HEK293 (cell line): Measurements from ENCODE around the gene TMEM176A.

Experiments used
- CTCF ChIA-PET: fragments of 350-600 bp; formaldehyde crosslinking; extraction: SDS; loops from one replicate; lab custom pipeline; 2021; ENCODE audit warnings: antibody characterized with exemption; lab: Yijun Ruan, JAX
- POLR2A ChIA-PET: fragments of 300-600 bp; formaldehyde crosslinking; extraction: SDS; loops from one replicate; lab custom pipeline; 2020; ENCODE audit warnings: antibody characterized with exemption, inconsistent platforms; lab: Yijun Ruan, JAX
- H3K27ac ChIP-seq: fragments of 200-500 bp; sonication (Bioruptor generic); 2 replicates; pipeline ENCODE4 v1.5.1; 2014; ENCODE audit warnings: low read depth, low read length, control low read depth, inconsistent platforms; ENCODE audit errors: extremely low read depth
- H3K36me3 ChIP-seq, 2 experiments: fragments of 200-500 bp in 1 of 2; sonication (Bioruptor generic) in 1 of 2; 1 replicate in 1 of 2; 2 replicates in 1 of 2; pipeline ENCODE4 v1.5.1; 2014 to 2017; ENCODE audit warnings: inconsistent platforms in 2 of 2, low read length in 2 of 2; ENCODE audit not compliant: control insufficient read depth in 2 of 2, insufficient read depth in 1 of 2
- H3K4me1 ChIP-seq: fragments of 200-500 bp; sonication (Bioruptor generic); 2 replicates; pipeline ENCODE4 v1.5.1; 2014; ENCODE audit warnings: mild to moderate bottlenecking, low read length, inconsistent platforms; ENCODE audit not compliant: control insufficient read depth, insufficient read depth
- H3K4me3 ChIP-seq: 2 replicates; pipeline ENCODE4 v1.5.1; 2011; ENCODE audit warnings: low read depth, mild to moderate bottlenecking, control low read depth, low read length, moderate library complexity
- H3K9me3 ChIP-seq: fragments of 200-500 bp; sonication (Bioruptor generic); 2 replicates; pipeline ENCODE4 v1.5.1; 2014; ENCODE audit warnings: low read depth, low read length, inconsistent platforms; ENCODE audit not compliant: control insufficient read depth, insufficient read depth
- EGR2 ChIP-seq: fragments of 450-650 bp; formaldehyde crosslinking; IDR thresholded peaks from 2 replicates; pipeline ENCODE4 v1.5.1; 2016; ENCODE audit warnings: low read depth, missing biosample characterization, missing genetic modification characterization
- GLI4 ChIP-seq: fragments of 450-650 bp; formaldehyde crosslinking; IDR thresholded peaks from 2 replicates; pipeline ENCODE4 v1.5.1; 2016; ENCODE audit warnings: missing biosample characterization, missing genetic modification characterization
- KLF8 ChIP-seq: fragments of 450-650 bp; formaldehyde crosslinking; IDR thresholded peaks from 2 replicates; pipeline ENCODE4 v1.5.1; 2016; ENCODE audit warnings: missing biosample characterization, missing genetic modification characterization
- ZFP37 ChIP-seq: fragments of 450-650 bp; formaldehyde crosslinking; IDR thresholded peaks from 2 replicates; pipeline ENCODE4 v1.5.1; 2016; ENCODE audit warnings: missing biosample characterization, missing genetic modification characterization
- ZNF140 ChIP-seq: fragments of 450-650 bp; formaldehyde crosslinking; IDR thresholded peaks from 2 replicates; pipeline ENCODE4 v1.5.1; 2016; ENCODE audit warnings: missing biosample characterization, missing genetic modification characterization
- ZNF221 ChIP-seq: fragments of 450-650 bp; formaldehyde crosslinking; IDR thresholded peaks from 2 replicates; pipeline ENCODE4 v1.5.1; 2017; ENCODE audit warnings: missing biosample characterization, missing genetic modification characterization, borderline replicate concordance
- ZNF473 ChIP-seq: fragments of 450-650 bp; formaldehyde crosslinking; IDR thresholded peaks from 2 replicates; pipeline ENCODE4 v1.5.1; 2017; ENCODE audit warnings: missing biosample characterization, missing genetic modification characterization
- ZNF596 ChIP-seq: fragments of 450-650 bp; IDR thresholded peaks from 2 replicates; pipeline ENCODE4 v1.5.0; 2018; ENCODE audit warnings: missing biosample characterization, mild to moderate bottlenecking, missing genetic modification characterization, moderate library complexity
- ZNF654 ChIP-seq: fragments of 450-650 bp; formaldehyde crosslinking; IDR thresholded peaks from 2 replicates; pipeline ENCODE4 v1.5.1; 2016; ENCODE audit warnings: low read depth, missing biosample characterization, missing genetic modification characterization
- ZNF677 ChIP-seq: fragments of 450-650 bp; IDR thresholded peaks from 2 replicates; pipeline ENCODE4 v1.5.0; 2018; ENCODE audit warnings: missing biosample characterization, mild to moderate bottlenecking, missing genetic modification characterization, moderate library complexity
- ZNF701 ChIP-seq: fragments of 450-650 bp; formaldehyde crosslinking; IDR thresholded peaks from 2 replicates; pipeline ENCODE4 v1.5.1; 2016; ENCODE audit warnings: missing biosample characterization, missing genetic modification characterization
- ZNF776 ChIP-seq: fragments of 450-650 bp; formaldehyde crosslinking; IDR thresholded peaks from 2 replicates; pipeline ENCODE4 v1.5.0; 2017; ENCODE audit warnings: missing biosample characterization, missing genetic modification characterization, borderline replicate concordance
- ZSCAN5A ChIP-seq: fragments of 450-650 bp; formaldehyde crosslinking; IDR thresholded peaks from 2 replicates; pipeline ENCODE4 v1.5.1; 2016; ENCODE audit warnings: missing biosample characterization, missing genetic modification characterization
- TF ChIP-seq, protein P1 (sequence below): fragments of 450-650 bp; formaldehyde crosslinking; IDR thresholded peaks from 2 replicates; pipeline ENCODE4 v1.5.1; 2016; ENCODE audit warnings: missing biosample characterization, missing genetic modification characterization
- TF ChIP-seq, protein P2 (sequence below): fragments of 450-650 bp; formaldehyde crosslinking; IDR thresholded peaks from 2 replicates; pipeline ENCODE4 v1.5.1; 2017; ENCODE audit warnings: missing biosample characterization, missing genetic modification characterization
- TF ChIP-seq, protein P3 (sequence below): fragments of 450-650 bp; formaldehyde crosslinking; IDR thresholded peaks from 2 replicates; pipeline ENCODE4 v1.5.1; 2016; ENCODE audit warnings: missing biosample characterization, missing genetic modification characterization

The TMEM176A gene

GRCh38 chr7:150754951-150755350 is 45.6 kb upstream of the TMEM176A start:
- H3K9me3 ChIP-seq: no peaks in the 10 kb centered on the region
- CTCF ChIA-PET: interaction anchor here (0.5 to 1.4 kb wide), 5 partner anchors 11 to 1397 kb away, joined by 3 to 6 read pairs (median 4); no protein-coding TSS in a partner anchor

GRCh38 chr7:150755473-150756099 is 45.0 kb upstream of the TMEM176A start:
- CTCF ChIA-PET: interaction anchor here (0.5 to 1.6 kb wide), 7 partner anchors 12 to 1398 kb away, joined by 3 to 10 read pairs (median 4); no protein-coding TSS in a partner anchor
- POLR2A ChIA-PET: interaction anchor here (0.8 kb wide), 1 partner anchor 36 kb away, joined by 3 read pairs; no protein-coding TSS in a partner anchor

More at GRCh38 chr7:150754951-150755350, 45.6 kb upstream of the TMEM176A start:
- Histone ChIP-seq H3K27ac (no peak overlapping the region), H3K4me1 (no peaks in the 10 kb centered on the region), H3K36me3 (no peaks in the 10 kb centered on the region), H3K4me3 (no peak overlapping the region)
- POLR2A ChIA-PET: interaction anchor here (0.8 kb wide), 1 partner anchor 36 kb away, joined by 3 read pairs; no protein-coding TSS in a partner anchor
- TF ChIP-seq, protein P1, sequence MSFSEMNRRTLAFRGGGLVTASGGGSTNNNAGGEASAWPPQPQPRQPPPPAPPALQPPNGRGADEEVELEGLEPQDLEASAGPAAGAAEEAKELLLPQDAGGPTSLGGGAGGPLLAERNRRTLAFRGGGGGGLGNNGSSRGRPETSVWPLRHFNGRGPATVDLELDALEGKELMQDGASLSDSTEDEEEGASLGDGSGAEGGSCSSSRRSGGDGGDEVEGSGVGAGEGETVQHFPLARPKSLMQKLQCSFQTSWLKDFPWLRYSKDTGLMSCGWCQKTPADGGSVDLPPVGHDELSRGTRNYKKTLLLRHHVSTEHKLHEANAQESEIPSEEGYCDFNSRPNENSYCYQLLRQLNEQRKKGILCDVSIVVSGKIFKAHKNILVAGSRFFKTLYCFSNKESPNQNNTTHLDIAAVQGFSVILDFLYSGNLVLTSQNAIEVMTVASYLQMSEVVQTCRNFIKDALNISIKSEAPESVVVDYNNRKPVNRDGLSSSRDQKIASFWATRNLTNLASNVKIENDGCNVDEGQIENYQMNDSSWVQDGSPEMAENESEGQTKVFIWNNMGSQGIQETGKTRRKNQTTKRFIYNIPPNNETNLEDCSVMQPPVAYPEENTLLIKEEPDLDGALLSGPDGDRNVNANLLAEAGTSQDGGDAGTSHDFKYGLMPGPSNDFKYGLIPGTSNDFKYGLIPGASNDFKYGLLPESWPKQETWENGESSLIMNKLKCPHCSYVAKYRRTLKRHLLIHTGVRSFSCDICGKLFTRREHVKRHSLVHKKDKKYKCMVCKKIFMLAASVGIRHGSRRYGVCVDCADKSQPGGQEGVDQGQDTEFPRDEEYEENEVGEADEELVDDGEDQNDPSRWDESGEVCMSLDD: no peak
- no peak for TF ChIP-seq ZNF701 (tag by site-specific recombination)
- TF ChIP-seq ZFP37 (tag by site-specific recombination): no peak
- no peak for TF ChIP-seq ZNF221
- TF ChIP-seq, protein P2, sequence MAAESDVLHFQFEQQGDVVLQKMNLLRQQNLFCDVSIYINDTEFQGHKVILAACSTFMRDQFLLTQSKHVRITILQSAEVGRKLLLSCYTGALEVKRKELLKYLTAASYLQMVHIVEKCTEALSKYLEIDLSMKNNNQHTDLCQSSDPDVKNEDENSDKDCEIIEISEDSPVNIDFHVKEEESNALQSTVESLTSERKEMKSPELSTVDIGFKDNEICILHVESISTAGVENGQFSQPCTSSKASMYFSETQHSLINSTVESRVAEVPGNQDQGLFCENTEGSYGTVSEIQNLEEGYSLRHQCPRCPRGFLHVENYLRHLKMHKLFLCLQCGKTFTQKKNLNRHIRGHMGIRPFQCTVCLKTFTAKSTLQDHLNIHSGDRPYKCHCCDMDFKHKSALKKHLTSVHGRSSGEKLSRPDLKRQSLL (tag by site-specific recombination): no peak
- TF ChIP-seq ZSCAN5A: no peak
- no peak for TF ChIP-seq KLF8
- TF ChIP-seq ZNF776 (tag by site-specific recombination): no peak
- TF ChIP-seq, protein P3, sequence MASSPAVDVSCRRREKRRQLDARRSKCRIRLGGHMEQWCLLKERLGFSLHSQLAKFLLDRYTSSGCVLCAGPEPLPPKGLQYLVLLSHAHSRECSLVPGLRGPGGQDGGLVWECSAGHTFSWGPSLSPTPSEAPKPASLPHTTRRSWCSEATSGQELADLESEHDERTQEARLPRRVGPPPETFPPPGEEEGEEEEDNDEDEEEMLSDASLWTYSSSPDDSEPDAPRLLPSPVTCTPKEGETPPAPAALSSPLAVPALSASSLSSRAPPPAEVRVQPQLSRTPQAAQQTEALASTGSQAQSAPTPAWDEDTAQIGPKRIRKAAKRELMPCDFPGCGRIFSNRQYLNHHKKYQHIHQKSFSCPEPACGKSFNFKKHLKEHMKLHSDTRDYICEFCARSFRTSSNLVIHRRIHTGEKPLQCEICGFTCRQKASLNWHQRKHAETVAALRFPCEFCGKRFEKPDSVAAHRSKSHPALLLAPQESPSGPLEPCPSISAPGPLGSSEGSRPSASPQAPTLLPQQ (tag by site-specific recombination): no peak
- no peak for TF ChIP-seq ZNF140 (tag by site-specific recombination)

GRCh38 chr7:150756166-150756565 is 44.4 kb upstream of the TMEM176A start:
- H3K36me3 ChIP-seq: no peaks in the 10 kb centered on the region
- CTCF ChIA-PET: interaction anchor here (0.7 to 1.6 kb wide), 4 partner anchors 12 to 307 kb away, joined by 3 to 10 read pairs (median 6); no protein-coding TSS in a partner anchor
- TF ChIP-seq, protein P2 (tag by site-specific recombination): no peak
- TF ChIP-seq ZNF596: no peak
- TF ChIP-seq, all 188 proteins: peak for 0
- H3K27ac ChIP-seq: no peak overlapping the region
- no peaks in the 10 kb centered on the region for H3K9me3 ChIP-seq
- POLR2A ChIA-PET: no interaction called here
- no peaks in the 10 kb centered on the region for H3K4me1 ChIP-seq
- H3K4me3 ChIP-seq: no peak overlapping the region

More at GRCh38 chr7:150755473-150756099, 45.0 kb upstream of the TMEM176A start:
- Histone ChIP-seq H3K27ac (no peak overlapping the region), H3K36me3 (no peaks in the 10 kb centered on the region), H3K4me3 (no peak overlapping the region), H3K9me3 (no peaks in the 10 kb centered on the region), H3K4me1 (no peaks in the 10 kb centered on the region)
- TF ChIP-seq GLI4 (no peak), ZNF654 (tag by site-specific recombination) (no peak), ZNF677 (tag by site-specific recombination) (no peak), KLF8 (no peak), EGR2 (tag by site-specific recombination) (0 out of 2 replicates have a peak, but pooled peaks have one; percentile 13), ZNF473 (tag by site-specific recombination) (no peak)
